Measurements from ENCODE around the gene RBMS3. TPM values are rescaled to one million over a fixed set of nuclear protein-coding genes. Genes with fewer than 3 reads are reported as not detected.

The RBMS3 gene
- total and polyA plus RNA-seq, 9 donors: 11.6 to 79.2 (median 63.1) TPM

GRCh38 chr3:29481969-29482767 is 201.3 kb downstream of the RBMS3 start:
- H3K27me3 ChIP-seq: no peaks in the 10 kb centered on the region
- H3K4me3 ChIP-seq: no peak overlapping the region
- H3K36me3 ChIP-seq: no peaks in the 10 kb centered on the region
- WGBS, 3 donors: 91 to 97% (median 96%) methylated on average over 3 of the region's 3 CpGs
- no peak for DNase-seq
- peaks cover 2% of the 10 kb centered on the region for H3K4me1 ChIP-seq (ENCODE audit: insufficient read depth)
- no peak overlapping the region for H3K27ac ChIP-seq
- intact Hi-C loops (cut with DNase I): no loop called here
- no peaks in the 10 kb centered on the region for H3K9me3 ChIP-seq
- no peak for TF ChIP-seq EP300 (IDR thresholded peaks at IDR 0.05)
- no peak for TF ChIP-seq POLR2A (IDR thresholded peaks at IDR 0.05)
- no peak for TF ChIP-seq CTCF (IDR thresholded peaks at IDR 0.05)

- WGBS, 3 donors: 88 to 95% (median 89%) methylated on average over 2 of the region's 2 CpGs
Measured at GRCh38 chr3:29484633-29485032, 203.8 kb downstream of the RBMS3 start.

GRCh38 chr3:29486096-29486495 is 205.2 kb downstream of the RBMS3 start:
- Histone ChIP-seq H3K9me3 (no peaks in the 10 kb centered on the region), H3K27ac (no peak overlapping the region), H3K27me3 (no peaks in the 10 kb centered on the region), H3K36me3 (no peaks in the 10 kb centered on the region), H3K4me1 (ENCODE audit: insufficient read depth) (peaks cover 2% of the 10 kb centered on the region), H3K4me3 (no peak overlapping the region)
- no peak for TF ChIP-seq CTCF (IDR thresholded peaks at IDR 0.05)
- no peak for TF ChIP-seq POLR2A (IDR thresholded peaks at IDR 0.05)
- no peak for TF ChIP-seq EP300 (IDR thresholded peaks at IDR 0.05)
- no peak for DNase-seq
- intact Hi-C loops (cut with DNase I): no loop called here
- 48 to 62% (median 52%) methylated on average over 5 of the region's 5 CpGs for WGBS, 3 donors

More at GRCh38 chr3:29484633-29485032, 203.8 kb downstream of the RBMS3 start:
- no peaks in the 10 kb centered on the region for H3K27me3 ChIP-seq
- peaks cover 2% of the 10 kb centered on the region for H3K4me1 ChIP-seq (ENCODE audit: insufficient read depth)
- intact Hi-C loops (cut with DNase I): no loop called here
- no peak overlapping the region for H3K4me3 ChIP-seq
- TF ChIP-seq CTCF (IDR thresholded peaks at IDR 0.05): no peak
- no peak for TF ChIP-seq POLR2A (IDR thresholded peaks at IDR 0.05)
- TF ChIP-seq EP300 (IDR thresholded peaks at IDR 0.05): no peak
- H3K27ac ChIP-seq: no peak overlapping the region
- no peaks in the 10 kb centered on the region for H3K9me3 ChIP-seq
- no peak for DNase-seq
- H3K36me3 ChIP-seq: no peaks in the 10 kb centered on the region

GRCh38 chr3:29486917-29487316 is 206.0 kb downstream of the RBMS3 start:
- Histone ChIP-seq H3K27me3 (no peaks in the 10 kb centered on the region), H3K36me3 (no peaks in the 10 kb centered on the region), H3K4me1 (ENCODE audit: insufficient read depth) (peaks cover 2% of the 10 kb centered on the region), H3K27ac (no peak overlapping the region), H3K9me3 (no peaks in the 10 kb centered on the region), H3K4me3 (no peak overlapping the region)
- 82 to 87% (median 84%) methylated on average over 2 of the region's 2 CpGs for WGBS, 3 donors
- no peak for DNase-seq
- no peak for TF ChIP-seq EP300 (IDR thresholded peaks at IDR 0.05)
- no peak for TF ChIP-seq CTCF (IDR thresholded peaks at IDR 0.05)
- TF ChIP-seq POLR2A (IDR thresholded peaks at IDR 0.05): no peak
- intact Hi-C loops (cut with DNase I): no loop called here
